Activated CD8-positive, alpha-beta T cell treated with anti-CD3 and anti-CD28 coated beads, Interleukin-2, amount 10 ng/mL, durations not matched to agents 7 days and 5 days (primary cell): ENCODE data around the gene SCN1A. TPM values are rescaled to one million over a fixed set of nuclear protein-coding genes. Genes with fewer than 3 reads are reported as not detected.

Experiments used
- ATAC-seq: fragments of 150-1000 bp; cut with Tn5 transposase; one replicate; pipeline ENCODE4 v1.10.0; 2021; ENCODE audit warnings: moderate library complexity
- CTCF ChIA-PET: fragments of 350-600 bp; sonication (Branson Sonifier 250); formaldehyde crosslinking; loops from one replicate; lab custom pipeline; 2021; ENCODE audit warnings: antibody characterized with exemption; lab: Charles Lee
- POLR2A ChIA-PET: fragments of 350-600 bp; sonication (Branson Sonifier 250); formaldehyde crosslinking; loops from one replicate; lab custom pipeline; 2021; ENCODE audit warnings: antibody characterized with exemption; lab: Charles Lee
- DNase-seq: peaks from one replicate; pipeline ENCODE4 v3.0.0-alpha.2; 2020
- H3K27ac Mint-ChIP-seq: one replicate; pipeline ENCODE4 v1.8.0; 2021; ENCODE audit warnings: mild to moderate bottlenecking, mixed read lengths
- H3K27me3 Mint-ChIP-seq: one replicate; pipeline ENCODE4 v1.8.0; 2021; ENCODE audit warnings: low read depth, mixed read lengths
- H3K36me3 Mint-ChIP-seq: one replicate; pipeline ENCODE4 v1.8.0; 2021; ENCODE audit warnings: low read depth, mixed read lengths
- H3K4me1 Mint-ChIP-seq: one replicate; pipeline ENCODE4 v1.8.0; 2021; ENCODE audit warnings: low read depth, mixed read lengths
- H3K4me3 Mint-ChIP-seq: one replicate; pipeline ENCODE4 v1.8.0; 2021; ENCODE audit warnings: mild to moderate bottlenecking, mixed read lengths
- H3K9me3 Mint-ChIP-seq: one replicate; pipeline ENCODE4 v1.8.0; 2022; ENCODE audit warnings: mixed read lengths; ENCODE audit not compliant: insufficient read depth
- total RNA-seq, 2 experiments: library from RNA; stranded (reverse); gene quantifications; one replicate each; pipeline ENCODE4 v1.2.3, GENCODE V29; 2021

The SCN1A gene
- total RNA-seq, 2 experiments from 2014 or later, result not detected

DNA sequence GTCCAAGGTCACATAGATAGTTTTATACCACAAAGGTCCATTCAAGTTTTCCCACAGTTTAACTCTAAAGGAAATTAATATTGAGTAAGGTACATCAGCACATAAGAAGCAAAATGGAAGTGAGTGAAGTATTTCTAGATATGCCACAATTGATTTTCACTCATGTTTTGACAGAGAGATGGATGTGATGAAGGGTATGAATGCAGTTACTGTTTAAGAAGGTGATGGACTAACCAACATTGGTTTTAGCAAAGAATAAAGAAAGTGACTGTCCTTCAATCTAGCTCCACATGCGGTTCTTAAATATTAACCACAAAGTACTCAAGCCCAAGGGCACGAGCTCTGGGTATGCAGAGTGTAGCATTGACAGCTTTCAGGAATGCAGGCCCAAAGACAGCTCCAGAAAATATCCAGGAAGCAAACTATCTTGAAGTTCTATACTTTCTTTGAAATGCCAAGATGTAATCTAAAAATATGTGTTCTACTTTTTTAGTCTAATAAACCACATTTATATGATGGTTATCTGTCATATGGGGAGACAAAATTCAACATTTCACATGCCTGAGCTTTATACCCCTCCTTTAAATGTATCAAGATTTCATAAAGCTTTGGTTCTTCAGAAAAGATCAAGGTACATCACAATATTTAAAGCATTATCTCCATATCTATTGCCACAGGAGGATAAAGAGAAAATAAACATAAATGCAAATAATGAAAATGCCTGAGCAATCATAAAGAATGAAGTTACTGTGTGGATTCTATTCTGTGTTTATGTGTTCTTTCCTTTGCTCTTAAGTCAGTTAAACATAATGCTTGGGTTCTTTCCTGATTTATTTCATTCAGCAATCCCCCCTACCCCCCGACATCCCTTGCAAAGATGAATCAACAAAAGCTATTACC is 6.7 kb upstream of the SCN1A start:
- Mint-ChIP-seq H3K4me3 (no peak overlapping the region), H3K9me3 (no peaks in the 10 kb centered on the region), H3K27me3 (peaks cover 8% of the 10 kb centered on the region), H3K4me1 (no peaks in the 10 kb centered on the region), H3K36me3 (no peaks in the 10 kb centered on the region), H3K27ac (no peak overlapping the region)
- no peak for DNase-seq
- CTCF ChIA-PET, result no interaction called here
- POLR2A ChIA-PET, result no interaction called here
- no peak for ATAC-seq

DNA sequence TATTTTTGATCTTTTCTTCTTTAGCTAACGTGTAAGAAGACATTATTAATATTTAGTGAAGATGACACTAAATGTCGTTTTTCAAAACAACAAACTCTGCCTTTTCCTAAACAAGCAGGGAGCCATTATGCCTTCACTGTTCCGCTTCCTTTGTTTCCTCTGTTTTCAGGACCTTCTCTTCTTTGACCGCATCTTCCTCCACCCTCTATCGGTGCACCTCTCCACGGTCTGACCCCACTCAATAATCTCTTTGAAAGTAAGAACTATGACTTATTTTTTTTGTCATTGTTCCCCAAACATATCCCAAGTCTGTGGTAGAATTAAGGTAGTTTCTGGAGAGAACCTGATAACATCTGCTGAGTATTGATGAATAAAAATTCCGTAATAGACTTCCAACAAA is 5.8 kb upstream of the SCN1A start:
- no peak for DNase-seq
- H3K27me3 Mint-ChIP-seq, result peaks cover 8% of the 10 kb centered on the region
- no peak overlapping the region for H3K27ac Mint-ChIP-seq
- H3K36me3 Mint-ChIP-seq, result no peaks in the 10 kb centered on the region
- no peak for ATAC-seq
- no peaks in the 10 kb centered on the region for H3K9me3 Mint-ChIP-seq
- POLR2A ChIA-PET, result no interaction called here
- CTCF ChIA-PET, result no interaction called here
- H3K4me1 Mint-ChIP-seq, result no peaks in the 10 kb centered on the region
- H3K4me3 Mint-ChIP-seq, result no peak overlapping the region

DNA sequence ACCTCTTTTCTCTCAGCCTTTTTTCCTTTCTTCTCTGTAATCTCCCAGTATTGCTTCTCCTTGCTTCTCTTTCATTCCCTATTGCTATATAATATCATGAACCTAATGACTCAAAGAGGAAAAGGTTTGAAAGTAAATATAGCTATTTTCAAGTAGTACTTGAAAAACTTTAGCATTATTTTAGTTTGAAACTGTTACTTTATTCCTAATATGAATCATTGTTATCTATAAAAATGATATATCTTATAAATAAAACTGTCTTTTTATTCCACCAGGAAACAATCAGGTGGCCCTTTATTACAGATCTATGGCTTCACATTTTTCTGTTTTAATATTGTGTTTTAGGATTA is 311 bp upstream of the SCN1A start:
- H3K27me3 Mint-ChIP-seq, result peaks cover 19% of the 10 kb centered on the region
- no peaks in the 10 kb centered on the region for H3K9me3 Mint-ChIP-seq
- DNase-seq (no peak), ATAC-seq (no peak)
- no peaks in the 10 kb centered on the region for H3K4me1 Mint-ChIP-seq
- H3K4me3 Mint-ChIP-seq, result no peak overlapping the region
- CTCF ChIA-PET, result interaction anchor here (0.9 to 2.9 kb wide), 8 partner anchors 33 to 1135 kb away, joined by 3 to 12 read pairs (median 4); partner anchors contain the start of gene TTC21B
- POLR2A ChIA-PET, result interaction anchor here (0.8 kb wide), 1 partner anchor 174 kb away, joined by 3 read pairs; the partner anchor contains the start of gene TTC21B
- no peaks in the 10 kb centered on the region for H3K36me3 Mint-ChIP-seq
- H3K27ac Mint-ChIP-seq, result no peak overlapping the region

DNA sequence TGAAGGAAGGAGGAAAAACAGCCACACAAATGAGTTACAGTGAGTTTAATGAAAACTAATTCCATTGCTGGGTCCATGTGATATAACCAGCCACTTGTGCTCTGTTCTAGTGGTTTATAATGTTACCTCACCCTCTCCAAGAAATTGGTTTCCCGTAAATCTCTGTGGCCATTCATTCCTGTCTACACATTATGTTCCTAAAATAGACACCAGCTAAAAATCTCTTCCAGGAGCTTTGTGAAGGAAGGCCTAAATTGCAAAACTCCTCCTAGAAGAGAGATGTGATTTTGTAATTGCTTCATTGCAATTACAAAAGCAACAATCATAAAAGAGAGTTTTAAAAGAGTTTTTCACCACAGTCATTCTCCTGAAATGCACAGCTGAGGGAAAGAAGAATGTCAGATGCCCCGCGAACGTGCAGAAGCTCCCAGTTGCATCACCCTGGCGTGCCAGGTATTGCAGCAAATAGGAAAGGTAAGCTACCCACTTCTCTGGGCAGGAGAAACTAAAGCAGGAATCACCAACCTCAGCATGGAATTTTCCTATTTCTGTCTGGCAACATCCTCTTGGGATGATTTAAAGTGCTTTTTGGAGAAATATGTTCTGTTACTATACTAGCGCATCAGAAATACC is 1.7 kb downstream of the SCN1A start:
- Mint-ChIP-seq H3K4me1 (no peaks in the 10 kb centered on the region), H3K27ac (no peak overlapping the region), H3K36me3 (no peaks in the 10 kb centered on the region), H3K4me3 (no peak overlapping the region), H3K27me3 (peaks cover 19% of the 10 kb centered on the region), H3K9me3 (no peaks in the 10 kb centered on the region)
- no peak for ATAC-seq
- ChIA-PET CTCF (interaction anchor here (2.9 kb wide), 1 partner anchor 173 kb away, joined by 12 read pairs; the partner anchor contains the start of gene TTC21B), POLR2A (no interaction called here)
- no peak for DNase-seq

DNA sequence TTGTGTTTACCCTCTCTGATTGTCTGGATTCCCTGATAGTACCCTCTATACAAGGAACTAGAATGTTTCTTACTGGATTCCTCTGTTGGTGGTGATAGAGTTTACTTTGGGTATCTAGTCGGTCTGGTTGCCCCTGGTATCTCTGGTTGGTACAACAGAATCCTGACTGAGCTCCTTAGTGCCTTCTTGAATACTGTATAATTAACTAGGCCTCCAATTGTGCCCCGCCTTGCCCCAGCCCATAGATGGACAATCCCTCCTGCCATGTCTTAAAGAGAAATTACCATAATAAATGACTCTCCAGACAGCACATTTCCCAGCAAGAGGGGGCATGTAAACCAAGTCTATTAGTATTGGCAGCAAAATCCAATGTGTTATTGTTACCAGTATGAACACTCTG is 2.3 kb downstream of the SCN1A start:
- CTCF ChIA-PET, result no interaction called here
- no peaks in the 10 kb centered on the region for H3K36me3 Mint-ChIP-seq
- peaks cover 19% of the 10 kb centered on the region for H3K27me3 Mint-ChIP-seq
- H3K27ac Mint-ChIP-seq, result no peak overlapping the region
- POLR2A ChIA-PET, result no interaction called here
- H3K4me3 Mint-ChIP-seq, result no peak overlapping the region
- DNase-seq (no peak), ATAC-seq (no peak)
- no peaks in the 10 kb centered on the region for H3K4me1 Mint-ChIP-seq
- H3K9me3 Mint-ChIP-seq, result no peaks in the 10 kb centered on the region

DNA sequence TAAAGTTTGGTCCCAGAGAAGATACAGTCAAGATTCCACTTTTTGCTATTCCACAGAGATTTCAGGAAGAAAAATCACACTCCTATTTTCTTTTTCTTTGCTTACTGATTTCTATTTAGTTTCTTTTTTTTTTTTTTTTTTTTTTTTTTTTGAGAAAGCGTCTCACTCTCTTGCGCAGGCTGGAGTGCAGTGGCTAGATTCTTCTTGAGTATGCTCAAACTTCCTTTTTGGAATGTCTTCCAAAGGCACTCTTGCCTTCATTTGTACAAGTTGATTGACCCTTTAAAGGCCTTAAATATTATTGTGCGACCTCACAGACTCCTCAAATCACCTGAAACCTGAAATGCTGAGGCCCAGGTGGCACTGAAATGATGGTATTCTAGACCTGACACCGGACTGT is 9.6 kb downstream of the SCN1A start:
- DNase-seq (no peak), ATAC-seq (no peak)
- Mint-ChIP-seq H3K27ac (no peak overlapping the region), H3K36me3 (no peaks in the 10 kb centered on the region), H3K27me3 (peaks cover 4% of the 10 kb centered on the region), H3K9me3 (no peaks in the 10 kb centered on the region), H3K4me3 (no peak overlapping the region), H3K4me1 (no peaks in the 10 kb centered on the region)
- ChIA-PET CTCF (no interaction called here), POLR2A (no interaction called here)

DNA sequence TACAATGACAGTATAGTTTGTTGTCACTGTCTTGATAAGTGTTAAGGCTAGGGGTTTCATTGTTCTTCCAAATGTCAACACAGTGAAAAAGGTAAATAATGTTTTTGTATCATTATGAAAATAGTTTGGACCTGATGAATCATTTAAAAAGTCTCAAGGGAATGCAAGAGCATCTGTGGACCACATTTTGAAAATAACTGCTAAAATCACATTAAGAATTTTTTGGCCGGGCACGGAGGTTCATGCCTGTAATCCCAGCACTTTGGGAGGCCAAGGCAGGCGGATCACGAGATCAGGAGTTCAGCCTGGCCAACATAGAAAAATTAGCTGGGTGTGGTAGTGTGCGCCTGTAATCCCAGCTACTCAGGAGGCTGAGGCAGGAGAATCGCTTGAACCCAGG is 10.3 kb downstream of the SCN1A start:
- H3K4me3 Mint-ChIP-seq, result no peak overlapping the region
- H3K27ac Mint-ChIP-seq, result no peak overlapping the region
- ATAC-seq, result no peak
- H3K4me1 Mint-ChIP-seq, result no peaks in the 10 kb centered on the region
- ChIA-PET POLR2A (no interaction called here), CTCF (no interaction called here)
- no peak for DNase-seq
- no peaks in the 10 kb centered on the region for H3K36me3 Mint-ChIP-seq
- no peaks in the 10 kb centered on the region for H3K9me3 Mint-ChIP-seq
- H3K27me3 Mint-ChIP-seq, result peaks cover 4% of the 10 kb centered on the region

DNA sequence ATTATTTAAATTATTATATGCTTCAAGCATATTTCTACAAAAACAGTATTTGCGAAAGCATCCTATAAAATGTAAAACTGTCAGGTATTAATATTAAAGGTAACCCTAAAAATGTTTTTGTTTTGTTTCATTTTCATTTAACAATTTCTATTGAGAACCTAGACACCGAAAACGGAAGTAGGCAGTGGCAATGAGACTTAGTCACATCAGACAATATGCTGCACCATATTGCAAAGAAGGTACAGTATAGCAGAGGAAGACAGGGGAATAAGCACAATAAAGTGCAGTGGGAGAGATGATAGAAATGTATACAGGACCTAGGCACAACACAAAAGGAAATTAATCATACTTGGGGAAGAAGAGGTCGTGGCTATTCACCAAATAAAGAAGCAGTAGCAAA is 12.2 kb downstream of the SCN1A start:
- Mint-ChIP-seq H3K4me3 (no peak overlapping the region), H3K27me3 (no peaks in the 10 kb centered on the region), H3K4me1 (no peaks in the 10 kb centered on the region), H3K36me3 (no peaks in the 10 kb centered on the region), H3K27ac (no peak overlapping the region), H3K9me3 (no peaks in the 10 kb centered on the region)
- ATAC-seq (no peak), DNase-seq (no peak)
- CTCF ChIA-PET, result no interaction called here
- POLR2A ChIA-PET, result no interaction called here

DNA sequence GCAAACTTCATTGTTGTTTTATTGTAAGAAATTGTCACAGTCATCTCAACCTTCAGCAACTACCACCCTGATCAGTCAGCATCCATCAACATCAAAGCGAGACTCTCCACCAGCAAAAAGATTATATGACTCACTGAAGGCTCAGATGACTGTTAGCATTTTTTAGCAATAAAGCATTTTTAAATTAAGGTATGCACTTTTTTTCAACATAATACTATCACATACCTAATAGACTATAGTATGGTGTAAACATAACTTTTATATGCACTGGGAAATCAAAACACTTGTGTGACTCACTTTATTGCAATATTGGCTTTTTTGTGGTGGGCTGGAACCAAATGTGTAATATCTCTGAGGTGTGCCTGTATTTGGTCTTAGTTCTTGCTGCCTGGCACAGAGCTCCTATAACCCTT is 15.6 kb downstream of the SCN1A start:
- no peak for ATAC-seq
- Mint-ChIP-seq H3K4me3 (no peak overlapping the region), H3K9me3 (no peaks in the 10 kb centered on the region), H3K36me3 (no peaks in the 10 kb centered on the region), H3K4me1 (no peaks in the 10 kb centered on the region), H3K27me3 (no peaks in the 10 kb centered on the region), H3K27ac (no peak overlapping the region)
- DNase-seq, result no peak
- ChIA-PET CTCF (no interaction called here), POLR2A (no interaction called here)

DNA sequence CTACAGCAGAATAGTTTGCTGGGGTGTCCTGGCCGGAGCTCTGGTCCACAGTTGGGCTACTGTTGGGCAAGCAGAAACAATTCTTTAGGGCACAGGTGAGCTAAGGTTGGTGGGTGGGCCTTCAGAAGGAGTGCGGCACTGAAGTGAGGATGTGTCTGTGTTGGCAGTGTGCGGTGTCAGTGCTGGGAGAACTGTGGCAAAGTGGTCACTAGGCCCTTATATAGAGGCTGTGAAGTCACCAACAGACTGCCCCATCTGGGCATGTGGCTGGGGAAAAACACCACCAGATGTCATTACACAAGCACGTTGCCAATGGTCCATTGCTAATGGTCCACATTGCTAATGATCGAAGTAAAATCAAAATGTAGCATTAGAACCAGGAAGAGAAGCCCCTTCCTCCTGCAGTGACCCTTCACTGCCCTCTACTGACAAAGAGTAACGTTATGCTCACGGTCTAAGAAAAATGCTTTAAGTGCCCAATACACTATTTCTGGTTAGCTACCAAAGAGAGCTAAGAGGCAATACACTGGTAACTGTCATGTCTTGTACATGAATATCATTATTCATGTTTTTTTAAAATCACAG is 21.3 kb downstream of the SCN1A start:
- ATAC-seq, result no peak
- no peak overlapping the region for H3K27ac Mint-ChIP-seq

DNA sequence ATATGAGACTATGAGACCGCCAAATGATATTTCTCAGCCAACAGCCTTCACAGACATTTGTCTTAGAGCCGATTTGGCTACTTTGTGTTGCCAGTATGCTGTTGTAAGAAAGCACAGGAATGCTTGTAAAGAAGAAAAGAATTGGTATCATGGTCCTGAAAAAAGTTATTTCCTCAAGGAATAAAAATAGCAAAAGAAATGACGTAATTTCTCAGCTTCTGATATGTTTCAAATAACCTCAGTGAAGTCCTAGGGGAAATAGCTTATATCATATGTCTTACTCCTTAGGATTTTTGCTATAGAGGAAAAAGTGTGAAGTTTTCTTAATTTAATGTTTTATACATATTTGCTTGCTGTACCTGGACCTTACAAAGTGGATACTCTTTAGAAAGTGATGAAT is 23.0 kb downstream of the SCN1A start:
- Mint-ChIP-seq H3K36me3 (no peaks in the 10 kb centered on the region), H3K9me3 (no peaks in the 10 kb centered on the region), H3K27me3 (no peaks in the 10 kb centered on the region), H3K27ac (no peak overlapping the region), H3K4me1 (no peaks in the 10 kb centered on the region), H3K4me3 (no peak overlapping the region)
- CTCF ChIA-PET, result no interaction called here
- DNase-seq, result no peak
- ATAC-seq, result no peak
- POLR2A ChIA-PET, result no interaction called here

More for the DNA sequence above, 21.3 kb downstream of the SCN1A start:
- H3K4me1 Mint-ChIP-seq, result no peaks in the 10 kb centered on the region
- H3K27me3 Mint-ChIP-seq, result no peaks in the 10 kb centered on the region
- no peak overlapping the region for H3K4me3 Mint-ChIP-seq
- ChIA-PET POLR2A (no interaction called here), CTCF (interaction anchor here (0.7 to 0.9 kb wide), 2 partner anchors 53 to 151 kb away, joined by 4 read pairs; no protein-coding TSS in a partner anchor)
- no peak for DNase-seq
- no peaks in the 10 kb centered on the region for H3K9me3 Mint-ChIP-seq
- H3K36me3 Mint-ChIP-seq, result no peaks in the 10 kb centered on the region

DNA sequence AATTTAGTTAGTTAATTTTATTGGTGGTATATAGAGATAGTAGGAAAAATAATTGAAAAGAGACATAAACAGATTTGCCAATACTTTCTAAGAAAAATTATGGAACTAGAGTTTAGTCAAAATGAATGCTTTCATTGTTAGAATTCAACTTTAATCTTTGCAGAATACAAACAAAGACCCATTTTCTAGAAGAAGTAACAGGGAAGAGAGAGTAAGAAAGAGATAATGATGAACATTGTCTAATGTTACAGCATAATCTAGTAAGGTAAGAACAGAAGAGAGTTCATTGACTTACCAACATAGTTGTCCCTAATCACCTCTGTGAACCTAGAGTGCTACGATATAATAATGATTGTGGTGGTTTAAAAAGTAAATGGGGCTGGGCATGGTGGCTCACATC is 23.7 kb downstream of the SCN1A start:
- no peak overlapping the region for H3K27ac Mint-ChIP-seq
- H3K36me3 Mint-ChIP-seq, result no peaks in the 10 kb centered on the region
- H3K27me3 Mint-ChIP-seq, result no peaks in the 10 kb centered on the region
- CTCF ChIA-PET, result no interaction called here
- H3K4me3 Mint-ChIP-seq, result no peak overlapping the region
- POLR2A ChIA-PET, result no interaction called here
- no peak for ATAC-seq
- no peak for DNase-seq
- H3K4me1 Mint-ChIP-seq, result no peaks in the 10 kb centered on the region
- H3K9me3 Mint-ChIP-seq, result no peaks in the 10 kb centered on the region
